H1 (cell line): ENCODE measurements around the gene PPM1F. TPM values are rescaled to one million over a fixed set of nuclear protein-coding genes. Genes with fewer than 3 reads are reported as not detected.

ENCODE experiments used
- CTBP2 ChIP-seq: IDR thresholded peaks from 2 replicates; pipeline ENCODE4 v1.7.0; 2011; ENCODE audit warnings: borderline replicate concordance, mild to moderate bottlenecking, moderate library complexity, mixed read lengths, low read length; ENCODE audit not compliant: insufficient read depth, insufficient read length
- MAX ChIP-seq: IDR thresholded peaks from 2 replicates; pipeline ENCODE4 v1.6.1; 2012; ENCODE audit warnings: inconsistent platforms
- TEAD4 ChIP-seq: IDR thresholded peaks from 2 replicates; pipeline ENCODE4 v1.6.1; 2012; ENCODE audit warnings: low read depth, low read length, inconsistent platforms, mixed read lengths
- polyA plus RNA-seq, 7 experiments: library from polyadenylated mRNA; depleted of rRNA in 3 of 7; stranded (reverse) in 5 of 7; unstranded in 2 of 7; fragments of >200 nt in 5 of 7; fragments of 200-250 nt in 2 of 7; gene quantifications; 1 replicate in 5 of 7; 2 replicates in 1 of 7; 4 replicates in 1 of 7; pipeline versions ENCODE4 v1.2.1 to v1.2.3, GENCODE V29; 2011 to 2013; ENCODE audit warnings: missing spikeins in 2 of 7, mixed read lengths in 2 of 7
- total RNA-seq: library from RNA; stranded (reverse); fragmentation: NEBNext Ultra II Directional; extraction: Animal tissue kit (Norgen Biotek cat#: 25700); gene quantifications from 2 replicates; pipeline ENCODE4 v1.2.1, GENCODE V29; 2021
- TF ChIP-seq, protein P1 (sequence below), 3 experiments: IDR thresholded peaks; 1 replicate in 2 of 3; 2 replicates in 1 of 3; pipeline versions ENCODE4 v1.5.1 to v1.6.1; 2011; ENCODE audit warnings: low read length in 3 of 3, mild to moderate bottlenecking in 3 of 3, inconsistent platforms in 2 of 3, low read depth in 1 of 3, moderate library complexity in 1 of 3; ENCODE audit not compliant: insufficient read depth in 1 of 3; ENCODE audit errors: control extremely low read depth in 1 of 3
- TF ChIP-seq, protein P2 (sequence below): IDR thresholded peaks from 2 replicates; pipeline ENCODE4 v1.6.1; 2012; ENCODE audit warnings: inconsistent platforms
- TF ChIP-seq, protein P3 (sequence below): IDR thresholded peaks from 2 replicates; pipeline ENCODE4 v1.6.1; 2011; ENCODE audit warnings: low read length, improper control_type of control experiment

The PPM1F gene
- total and polyA plus RNA-seq, 2 of the 8 experiments (the other 6 are each of a cell fraction or from before 2014, with no cell fraction given): 12.4 to 22.8 TPM

DNA sequence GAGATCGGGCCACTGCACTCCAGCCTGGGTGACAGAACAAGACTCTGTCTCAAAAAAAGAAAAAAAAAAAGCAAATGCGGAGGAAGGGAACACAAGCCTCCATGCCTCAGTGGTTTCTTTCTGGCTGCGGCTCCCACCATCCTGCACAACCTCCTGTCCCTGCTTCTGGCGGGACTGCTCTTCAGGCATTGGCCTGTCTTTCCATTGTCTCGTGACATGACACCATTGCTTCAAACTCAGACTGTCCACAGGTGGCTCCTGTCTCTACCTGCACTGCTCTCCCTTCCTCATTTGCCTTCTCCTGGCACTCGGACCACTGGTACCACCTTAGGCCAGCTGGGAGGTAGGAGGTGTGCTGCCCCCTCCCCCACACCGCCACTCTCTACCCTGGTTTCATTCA is 10.6 kb upstream of the PPM1F start (continued):
- TF ChIP-seq, protein P1, sequence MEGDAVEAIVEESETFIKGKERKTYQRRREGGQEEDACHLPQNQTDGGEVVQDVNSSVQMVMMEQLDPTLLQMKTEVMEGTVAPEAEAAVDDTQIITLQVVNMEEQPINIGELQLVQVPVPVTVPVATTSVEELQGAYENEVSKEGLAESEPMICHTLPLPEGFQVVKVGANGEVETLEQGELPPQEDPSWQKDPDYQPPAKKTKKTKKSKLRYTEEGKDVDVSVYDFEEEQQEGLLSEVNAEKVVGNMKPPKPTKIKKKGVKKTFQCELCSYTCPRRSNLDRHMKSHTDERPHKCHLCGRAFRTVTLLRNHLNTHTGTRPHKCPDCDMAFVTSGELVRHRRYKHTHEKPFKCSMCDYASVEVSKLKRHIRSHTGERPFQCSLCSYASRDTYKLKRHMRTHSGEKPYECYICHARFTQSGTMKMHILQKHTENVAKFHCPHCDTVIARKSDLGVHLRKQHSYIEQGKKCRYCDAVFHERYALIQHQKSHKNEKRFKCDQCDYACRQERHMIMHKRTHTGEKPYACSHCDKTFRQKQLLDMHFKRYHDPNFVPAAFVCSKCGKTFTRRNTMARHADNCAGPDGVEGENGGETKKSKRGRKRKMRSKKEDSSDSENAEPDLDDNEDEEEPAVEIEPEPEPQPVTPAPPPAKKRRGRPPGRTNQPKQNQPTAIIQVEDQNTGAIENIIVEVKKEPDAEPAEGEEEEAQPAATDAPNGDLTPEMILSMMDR (IDR thresholded peaks at IDR 0.05; ENCODE audit: control extremely low read depth in 1 of 3, insufficient read depth in 1 of 3, low read depth in 1 of 3, low read length in 3 of 3): no peak
- TF ChIP-seq TEAD4 (no peak), MAX (no peak), CTBP2 (no peak)
- TF ChIP-seq, protein P2, sequence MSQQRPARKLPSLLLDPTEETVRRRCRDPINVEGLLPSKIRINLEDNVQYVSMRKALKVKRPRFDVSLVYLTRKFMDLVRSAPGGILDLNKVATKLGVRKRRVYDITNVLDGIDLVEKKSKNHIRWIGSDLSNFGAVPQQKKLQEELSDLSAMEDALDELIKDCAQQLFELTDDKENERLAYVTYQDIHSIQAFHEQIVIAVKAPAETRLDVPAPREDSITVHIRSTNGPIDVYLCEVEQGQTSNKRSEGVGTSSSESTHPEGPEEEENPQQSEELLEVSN: no peak
- TF ChIP-seq, protein P3, sequence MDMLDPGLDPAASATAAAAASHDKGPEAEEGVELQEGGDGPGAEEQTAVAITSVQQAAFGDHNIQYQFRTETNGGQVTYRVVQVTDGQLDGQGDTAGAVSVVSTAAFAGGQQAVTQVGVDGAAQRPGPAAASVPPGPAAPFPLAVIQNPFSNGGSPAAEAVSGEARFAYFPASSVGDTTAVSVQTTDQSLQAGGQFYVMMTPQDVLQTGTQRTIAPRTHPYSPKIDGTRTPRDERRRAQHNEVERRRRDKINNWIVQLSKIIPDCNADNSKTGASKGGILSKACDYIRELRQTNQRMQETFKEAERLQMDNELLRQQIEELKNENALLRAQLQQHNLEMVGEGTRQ: no peak
